ENCODE results near the gene CTNNA3.

CTNNA3 gene

DNA sequence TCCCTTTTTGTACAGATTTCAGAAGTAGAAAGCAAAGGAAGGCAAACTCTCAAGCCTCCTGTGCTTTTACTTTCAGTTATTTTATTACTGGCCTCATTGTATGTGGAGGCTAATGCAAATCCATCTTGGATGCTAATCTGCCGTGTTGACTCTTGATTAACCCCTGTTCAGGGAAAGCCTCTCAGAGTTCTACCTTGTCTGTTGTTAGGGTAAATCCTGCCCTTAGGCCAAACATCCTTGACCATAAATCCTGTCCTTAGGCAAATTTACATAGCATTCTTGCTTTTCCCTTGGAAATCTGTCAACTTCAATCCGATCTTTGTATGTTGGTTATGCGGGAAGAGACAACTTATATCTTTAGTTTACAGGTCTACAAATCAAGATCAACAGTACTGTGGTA, 1480.1 kb downstream of the CTNNA3 start:
- no peak for DNase-seq (ENCODE audit: low spot score)

GRCh38 chr10:66214721-66215404, 1481.1 kb downstream of the CTNNA3 start:
- DNase-seq (ENCODE audit: low spot score) = no peak

GRCh38 chr10:66209025-66209424, 1487.0 kb downstream of the CTNNA3 start:
- DNase-seq (ENCODE audit: low spot score) = no peak

DNA sequence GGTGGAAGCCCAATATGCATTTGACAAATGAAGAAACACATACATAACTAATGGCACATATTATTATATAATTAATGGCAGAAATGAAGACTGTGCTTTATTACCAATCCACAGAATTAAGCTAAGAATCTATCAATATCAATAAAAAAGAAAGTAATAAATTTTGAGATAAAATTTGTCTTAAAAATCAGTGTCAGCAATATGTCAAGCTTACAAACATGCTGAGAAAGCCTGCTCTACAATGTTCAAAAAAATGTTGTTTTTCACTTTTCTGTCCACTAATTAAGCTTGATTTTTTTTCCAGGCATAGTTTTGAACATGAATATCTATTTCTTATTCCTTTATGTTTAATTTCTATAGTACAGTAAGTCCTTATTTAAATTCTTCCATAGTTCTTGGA, 1491.2 kb downstream of the CTNNA3 start:
- DNase-seq (ENCODE audit: low spot score) = no peak

DNA sequence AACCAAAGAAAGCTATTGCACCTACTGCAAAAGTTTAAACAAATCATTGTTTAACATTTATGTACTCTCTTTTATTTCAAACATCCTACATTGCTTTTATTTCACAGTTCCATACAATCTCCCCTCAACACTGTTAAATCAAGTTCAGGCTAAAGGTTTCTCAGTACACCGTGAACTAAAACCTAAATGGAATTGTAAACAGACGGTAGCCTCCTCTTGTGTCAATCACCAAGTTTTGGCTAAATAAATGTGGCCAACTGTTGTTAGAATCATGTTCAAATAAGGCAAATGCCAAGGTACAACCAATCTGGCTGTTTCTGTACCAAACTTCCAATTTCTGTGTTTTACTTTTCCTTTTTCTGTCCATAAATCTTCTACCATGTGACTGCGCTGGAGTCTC, 1493.9 kb downstream of the CTNNA3 start:
- DNase-seq (ENCODE audit: low spot score) = no peak

GRCh38 chr10:66192162-66192831, 1503.7 kb downstream of the CTNNA3 start:
- no peak for DNase-seq (ENCODE audit: low spot score)

DNA sequence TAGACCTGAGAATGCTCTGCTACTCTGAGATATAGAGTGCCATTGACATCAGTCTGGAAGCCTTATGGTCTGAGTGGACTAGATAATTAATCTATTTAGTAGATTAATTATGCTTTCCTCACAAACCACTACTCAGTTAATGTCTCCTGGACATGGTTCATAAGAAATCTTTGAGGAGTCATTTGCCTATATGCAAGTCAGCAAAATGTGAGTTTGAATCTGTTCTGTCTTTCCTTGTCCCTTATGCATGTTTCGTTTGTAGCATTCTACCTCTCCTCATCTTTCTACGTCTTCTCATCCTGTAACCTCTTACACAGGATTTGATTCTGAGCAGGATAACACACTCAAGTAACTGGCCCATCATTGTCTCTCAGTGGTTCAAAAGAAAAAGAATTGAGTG, 1505.6 kb downstream of the CTNNA3 start:
- DNase-seq (ENCODE audit: low spot score) = no peak

DNA sequence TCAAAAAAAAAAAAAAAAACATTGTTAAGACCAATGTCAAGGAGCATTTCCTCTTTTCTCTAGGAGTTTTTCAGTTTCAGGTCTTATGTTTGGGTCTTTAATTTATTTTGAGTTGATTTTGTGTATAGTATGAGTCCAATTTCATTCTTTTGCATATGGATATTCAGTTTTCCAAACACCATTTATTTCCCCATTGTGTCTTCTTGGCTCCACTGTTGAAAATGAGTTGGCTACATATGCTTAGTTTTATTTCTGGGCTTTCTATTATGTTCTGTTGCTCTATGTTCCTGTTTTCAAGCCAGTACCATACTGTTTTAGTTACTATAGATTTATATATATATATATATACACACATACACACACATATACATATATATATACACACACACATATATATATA, 1506.7 kb downstream of the CTNNA3 start:
- DNase-seq (ENCODE audit: low spot score) = no peak

DNA sequence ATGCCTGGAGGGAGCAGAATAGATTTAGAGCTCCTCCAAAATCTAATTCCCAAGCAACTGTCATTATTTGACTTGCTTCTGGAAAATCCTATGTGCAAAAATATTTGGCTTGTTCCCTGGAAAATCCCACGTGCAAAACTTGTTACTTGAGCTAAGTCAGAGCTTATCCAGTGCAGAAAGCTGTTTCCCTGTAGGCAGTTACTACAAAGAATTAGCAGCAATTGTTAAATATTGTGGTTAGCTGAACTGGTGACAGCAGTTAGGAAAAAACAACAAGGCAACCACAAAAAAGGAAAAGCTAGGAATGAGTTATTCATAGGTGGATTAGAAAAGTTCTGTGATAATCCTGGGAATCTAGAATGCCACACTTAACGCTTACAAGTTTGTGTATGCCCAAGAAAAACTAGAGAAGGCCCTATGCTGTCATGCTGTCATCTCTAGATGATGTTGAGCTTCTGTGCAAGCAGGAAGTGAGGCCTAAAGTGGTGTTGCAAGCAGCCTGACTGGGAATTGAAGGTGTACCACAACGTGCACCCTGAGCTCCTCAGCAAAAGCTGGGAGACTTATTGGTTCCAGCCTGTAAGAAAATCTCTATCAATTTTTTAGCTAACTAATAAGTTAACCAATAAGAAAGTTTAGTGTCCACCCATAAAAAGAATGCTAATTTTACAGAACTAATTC, 1508.8 kb downstream of the CTNNA3 start:
- no peak for DNase-seq (ENCODE audit: low spot score)

- DNase-seq (ENCODE audit: low spot score) = no peak
Measured at GRCh38 chr10:66183028-66183427, 1513.0 kb downstream of the CTNNA3 start.

DNA sequence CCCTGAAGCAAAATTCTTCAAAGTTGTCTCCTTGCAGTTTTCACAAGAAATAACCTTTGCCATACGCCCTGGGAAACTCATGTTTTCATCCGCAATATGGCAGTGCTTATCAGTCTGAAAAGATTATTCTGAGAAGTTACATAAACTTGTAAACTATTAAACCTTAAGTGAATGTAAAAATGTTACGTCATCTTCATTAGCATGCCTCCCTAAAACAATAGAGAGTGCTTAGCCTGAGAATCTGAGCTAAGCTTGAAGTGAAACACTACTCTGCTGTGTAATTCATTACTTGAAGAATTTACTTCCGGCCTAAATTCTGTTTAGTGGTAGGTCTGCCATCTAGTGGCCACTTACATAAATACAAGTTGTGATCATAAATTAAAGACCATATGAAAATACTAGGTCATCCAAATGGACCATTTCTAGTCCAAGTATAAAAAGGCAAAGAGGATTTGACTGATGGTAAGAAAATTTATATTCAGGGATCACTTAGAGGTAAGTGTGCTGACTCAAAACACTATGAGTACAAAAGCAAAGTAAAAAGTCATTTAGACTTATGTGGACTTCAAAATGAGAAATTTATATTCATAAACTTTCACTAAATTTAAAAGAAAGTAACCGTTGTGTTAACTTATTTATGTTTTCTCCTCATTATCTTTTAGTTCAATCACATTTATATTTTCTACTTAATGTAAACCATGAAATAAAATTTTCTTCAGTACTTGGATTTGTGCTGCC, 1515.2 kb downstream of the CTNNA3 start:
- peak; percentile 85 for DNase-seq (ENCODE audit: low spot score)

DNA sequence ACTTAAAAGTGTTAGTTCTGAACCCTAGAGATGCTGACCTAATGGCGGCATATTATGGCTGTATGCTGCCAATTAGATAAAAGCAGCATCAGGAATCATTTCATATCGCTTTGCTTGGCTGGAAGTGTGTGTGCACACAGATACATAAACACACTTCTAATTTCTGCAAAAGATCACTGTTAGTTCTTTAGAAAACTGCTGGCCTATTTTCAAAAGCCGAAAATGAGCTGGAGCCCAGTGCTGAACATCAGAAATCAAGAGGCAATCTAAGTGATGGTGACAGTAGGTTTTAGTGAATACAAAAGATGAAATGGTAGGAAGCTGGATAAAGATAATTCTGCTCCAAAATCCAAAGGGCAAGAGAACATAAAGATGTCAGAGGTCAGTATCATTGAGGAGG, 1516.0 kb downstream of the CTNNA3 start:
- DNase-seq (ENCODE audit: low spot score) = peak; percentile 8

GRCh38 chr10:66176772-66177171, 1519.2 kb downstream of the CTNNA3 start:
- DNase-seq (ENCODE audit: low spot score) = no peak

DNA sequence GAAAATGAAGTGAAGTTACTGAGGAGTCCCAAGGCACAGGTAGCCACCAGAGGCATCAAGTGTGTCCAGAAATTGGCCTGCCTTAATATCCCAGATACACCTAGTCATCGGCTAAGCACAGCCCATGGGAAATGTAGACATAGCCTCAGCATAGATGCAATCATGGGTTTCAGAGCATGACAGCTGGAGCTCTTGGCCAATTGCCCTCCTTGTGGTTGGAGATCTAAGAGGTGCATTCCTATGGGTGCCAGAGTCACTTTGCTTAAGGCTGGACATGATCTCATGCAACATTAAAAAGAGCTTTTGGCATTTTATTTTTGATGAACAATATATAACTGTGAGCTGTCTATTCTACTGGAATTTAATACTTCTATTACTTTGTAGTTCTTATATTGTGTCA, 1528.2 kb downstream of the CTNNA3 start:
- no peak for DNase-seq (ENCODE audit: low spot score)

GRCh38 chr10:66162560-66163143, 1533.3 kb downstream of the CTNNA3 start:
- DNase-seq (ENCODE audit: low spot score) = no peak

GRCh38 chr10:66151346-66151745, 1544.6 kb downstream of the CTNNA3 start:
- no peak for DNase-seq (ENCODE audit: low spot score)

GRCh38 chr10:66148312-66148711, 1547.7 kb downstream of the CTNNA3 start:
- no peak for DNase-seq (ENCODE audit: low spot score)

DNA sequence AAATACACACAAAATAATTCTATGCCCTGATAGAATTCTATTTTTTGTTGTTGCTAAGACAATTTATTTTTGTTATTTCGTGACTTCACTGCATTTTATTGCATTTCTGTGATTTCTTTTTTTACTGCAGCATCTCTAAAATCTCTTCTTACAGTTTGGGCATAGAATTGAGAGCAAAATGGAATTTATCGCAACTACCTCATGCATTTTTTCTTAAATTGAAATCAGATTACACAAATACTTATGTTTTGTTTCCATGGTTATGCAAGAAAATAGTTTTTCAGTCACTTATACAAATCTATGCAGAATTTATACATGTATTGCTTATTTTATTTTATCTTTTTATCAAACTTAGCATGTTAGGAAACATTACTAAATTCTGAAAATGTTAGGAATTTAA, 1552.0 kb downstream of the CTNNA3 start:
- DNase-seq (ENCODE audit: low spot score) = no peak

DNA sequence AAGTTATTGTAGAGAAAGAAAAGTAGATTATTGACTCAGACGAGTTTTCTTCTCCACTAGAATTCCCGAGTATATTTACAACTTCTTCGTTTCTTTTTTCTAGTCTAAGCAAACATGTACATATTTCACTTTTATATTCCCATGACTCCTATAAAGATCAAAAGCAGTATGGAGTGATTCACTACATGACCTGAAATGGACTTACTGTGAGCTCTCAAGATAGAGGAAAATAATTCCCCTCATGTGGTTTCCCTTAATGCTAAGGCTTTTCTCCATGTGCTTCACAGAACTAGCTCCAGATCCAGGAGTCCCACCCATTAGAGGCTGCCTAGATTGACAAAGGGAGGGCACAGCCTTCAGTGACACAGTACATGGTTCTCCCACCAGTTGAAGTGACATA, 1593.2 kb downstream of the CTNNA3 start:
- DNase-seq (ENCODE audit: low spot score) = no peak

DNA sequence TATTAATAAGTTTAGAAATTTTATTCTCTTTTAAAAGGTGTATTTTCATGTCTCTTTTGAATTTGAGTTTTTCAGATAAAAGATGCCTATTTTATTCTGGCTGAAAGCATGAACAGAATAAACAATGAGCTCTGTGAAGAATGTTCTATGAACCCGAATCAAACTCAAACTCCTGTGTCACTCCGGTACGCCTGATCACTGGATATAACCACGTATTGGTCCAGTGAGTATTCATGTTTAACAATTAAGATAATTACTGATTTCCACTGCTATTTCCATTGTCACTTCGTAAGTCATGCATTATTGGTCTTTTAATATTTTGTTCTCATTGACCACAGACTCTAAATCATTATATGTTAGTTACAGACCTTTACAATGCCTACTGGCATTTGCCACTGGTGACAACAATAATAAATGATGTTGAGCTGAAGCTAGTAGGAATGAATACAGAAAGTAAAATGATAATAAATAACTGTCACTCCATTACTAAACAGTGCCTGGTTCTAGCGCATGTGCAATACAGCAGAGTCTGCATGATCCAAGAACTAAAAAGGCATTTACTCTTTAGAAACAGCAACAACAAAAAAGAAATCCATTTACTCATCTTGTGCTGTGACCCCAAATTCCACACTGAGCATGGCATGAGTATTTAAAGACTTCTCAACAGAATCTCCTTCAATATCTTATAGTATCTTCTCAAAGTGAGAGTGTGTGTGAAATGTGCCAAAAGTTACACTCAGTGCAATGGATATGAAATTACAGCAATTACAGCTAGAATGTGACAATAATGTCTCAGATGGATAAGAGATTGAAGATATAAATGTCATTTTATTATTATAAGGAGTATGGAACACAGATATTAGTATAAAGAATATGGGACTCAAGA, 1597.2 kb downstream of the CTNNA3 start:
- DNase-seq (ENCODE audit: low spot score) = no peak

DNA sequence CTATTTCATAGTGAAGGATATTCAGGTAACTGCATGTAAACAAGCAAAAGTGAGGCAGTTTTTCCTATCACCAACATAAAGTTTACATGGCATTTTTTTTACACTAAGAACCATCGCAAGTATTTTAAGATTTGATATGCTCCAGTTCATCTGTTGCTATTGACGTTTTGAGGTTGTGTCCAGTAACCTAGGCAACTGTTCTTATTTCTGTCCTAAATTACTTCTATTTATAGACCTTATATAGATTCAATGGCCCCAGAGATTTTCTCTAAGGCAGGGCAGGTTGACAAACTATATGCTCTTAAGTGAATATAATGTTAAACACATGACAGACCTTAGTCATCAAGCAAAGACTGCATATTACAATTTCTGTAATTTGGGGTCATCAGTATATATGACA, 1600.4 kb downstream of the CTNNA3 start:
- DNase-seq (ENCODE audit: low spot score) = no peak
